Measurements from ENCODE around the gene SIRPB1.
"Not testable (repeated sequence)": the region's sequence is repeated elsewhere in the genome, so short reads cannot be mapped to it uniquely, and the experiment has no call there.

SIRPB1 gene

DNA sequence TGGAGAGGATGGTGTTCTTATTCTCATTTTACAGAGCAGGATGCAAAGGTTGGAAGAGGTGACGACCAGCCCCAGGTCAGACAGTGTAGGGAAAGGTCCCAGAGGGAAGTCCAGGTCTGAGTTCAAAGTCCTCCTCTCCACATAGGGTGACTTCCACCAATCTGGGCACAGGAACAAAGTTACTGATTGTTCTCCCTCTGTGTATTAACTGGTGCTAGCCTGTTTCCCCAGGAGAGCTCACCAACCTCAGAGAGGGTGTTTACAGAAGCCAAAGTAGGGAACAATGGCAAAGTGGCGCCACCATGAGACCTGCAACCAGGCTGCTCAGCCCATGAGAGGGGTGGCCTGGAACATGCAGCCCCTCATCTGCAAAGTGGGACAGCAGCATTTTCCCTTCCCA is 16.8 kb upstream of the SIRPB1 start:
- no peak for DNase-seq

DNA sequence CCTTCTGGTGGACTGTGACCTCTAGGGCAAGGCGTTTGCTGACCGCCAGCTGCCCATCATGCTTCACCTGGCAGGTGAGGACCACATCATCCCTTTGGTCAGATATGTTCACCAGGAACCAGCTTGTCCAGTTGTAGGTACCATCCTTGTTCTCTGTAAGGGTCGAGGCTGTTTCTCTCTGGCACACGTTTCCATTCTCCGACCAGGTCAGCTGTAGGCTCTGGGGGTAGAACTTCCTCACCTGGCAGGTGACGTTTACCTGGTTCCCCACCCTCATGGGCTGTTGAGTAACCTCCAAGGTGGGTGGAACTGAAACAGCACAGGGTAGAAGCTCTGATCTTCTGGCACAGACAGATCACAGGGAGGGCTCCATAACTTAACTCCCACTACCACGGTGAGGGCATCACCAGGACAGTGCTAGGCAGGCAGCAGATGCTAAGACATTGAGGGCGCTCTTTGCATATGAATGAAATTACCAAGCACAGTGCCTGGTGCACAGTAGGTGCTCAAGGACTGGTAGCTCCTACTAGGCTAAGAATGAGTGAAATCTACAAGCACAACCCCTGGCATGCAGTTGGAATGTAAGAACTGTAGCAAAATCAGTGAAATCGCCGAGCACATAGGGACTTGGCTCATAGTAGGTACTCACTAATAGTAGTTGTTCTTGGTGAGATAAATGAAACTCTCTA is 15.6 kb upstream of the SIRPB1 start:
- no peak for DNase-seq

DNA sequence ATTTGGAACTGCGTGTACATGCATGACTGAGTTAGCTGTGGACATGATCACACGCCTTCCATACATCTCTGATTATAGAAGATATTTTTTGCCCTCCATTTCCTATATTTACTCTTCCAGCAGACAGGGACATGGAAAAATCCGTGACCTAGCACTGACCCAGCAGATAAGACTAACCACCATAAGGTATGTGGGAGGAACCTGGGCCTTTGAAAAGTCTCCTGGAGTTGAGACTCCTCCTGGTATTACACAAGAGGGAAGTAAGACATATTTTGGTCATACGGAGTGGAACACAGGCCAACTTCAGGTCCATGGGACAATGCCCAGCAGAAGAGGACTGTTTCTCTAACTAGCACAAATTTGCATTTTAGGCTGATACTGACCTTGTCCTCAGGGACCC is 13.7 kb upstream of the SIRPB1 start:
- DNase-seq = no peak

DNA sequence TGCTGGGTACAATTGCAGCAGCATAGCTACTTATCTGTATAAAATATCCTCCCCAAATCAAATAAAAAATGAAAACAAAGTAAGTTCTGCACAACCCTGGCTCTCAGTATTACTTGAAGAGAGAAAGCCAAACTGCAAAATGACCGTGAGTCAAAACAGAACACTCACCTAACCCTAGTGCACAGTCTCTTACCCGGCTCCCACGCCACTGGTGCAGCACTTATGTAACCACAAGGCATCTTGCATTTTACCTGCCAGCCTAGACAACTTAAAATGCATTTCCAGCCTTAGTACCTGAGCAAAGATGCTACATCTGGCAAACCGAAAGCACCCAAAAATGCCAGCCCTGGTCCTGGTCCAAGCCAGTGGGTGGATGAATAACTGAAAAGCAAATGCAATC is 12.4 kb upstream of the SIRPB1 start:
- DNase-seq = no peak

DNA sequence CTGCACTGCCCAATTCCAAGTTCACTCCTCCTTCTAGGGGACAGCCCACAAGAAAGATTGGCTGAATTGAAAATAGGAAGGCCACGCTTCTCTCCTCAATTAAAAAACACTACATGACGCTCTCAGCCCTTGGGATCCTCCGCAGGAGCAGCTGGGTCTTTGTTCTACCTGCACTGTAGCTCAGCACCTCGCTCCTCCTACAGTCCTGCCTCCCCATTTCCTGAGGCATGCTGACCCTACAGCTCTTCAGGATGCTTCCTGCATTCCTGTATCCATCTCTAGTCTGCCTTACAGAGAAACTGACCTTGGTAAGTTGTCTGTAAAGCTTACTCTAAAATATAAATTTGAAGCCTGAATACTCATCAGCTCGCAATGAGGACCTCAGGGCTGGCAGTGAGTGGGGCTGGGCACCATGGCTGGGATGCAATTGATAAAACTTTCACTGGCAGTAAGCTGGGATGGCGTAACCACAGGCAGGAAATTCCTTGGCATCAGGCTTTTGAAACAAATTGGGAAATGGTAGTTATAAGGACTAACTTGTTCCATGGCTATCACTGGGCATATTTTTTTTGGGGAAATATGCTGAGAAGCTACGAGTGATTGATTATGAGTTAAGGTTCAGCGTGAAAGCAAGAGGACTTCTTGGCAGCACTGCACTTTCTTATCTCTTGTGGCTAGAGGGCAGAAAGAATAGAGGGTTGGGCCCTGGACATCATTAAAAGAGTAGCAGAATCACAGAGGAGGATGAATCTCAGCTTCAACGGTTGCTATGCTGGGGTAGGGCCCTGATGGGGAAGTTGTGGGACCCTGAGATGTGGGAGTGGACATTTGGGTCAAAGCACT is 11.7 kb upstream of the SIRPB1 start:
- DNase-seq = no peak

DNA sequence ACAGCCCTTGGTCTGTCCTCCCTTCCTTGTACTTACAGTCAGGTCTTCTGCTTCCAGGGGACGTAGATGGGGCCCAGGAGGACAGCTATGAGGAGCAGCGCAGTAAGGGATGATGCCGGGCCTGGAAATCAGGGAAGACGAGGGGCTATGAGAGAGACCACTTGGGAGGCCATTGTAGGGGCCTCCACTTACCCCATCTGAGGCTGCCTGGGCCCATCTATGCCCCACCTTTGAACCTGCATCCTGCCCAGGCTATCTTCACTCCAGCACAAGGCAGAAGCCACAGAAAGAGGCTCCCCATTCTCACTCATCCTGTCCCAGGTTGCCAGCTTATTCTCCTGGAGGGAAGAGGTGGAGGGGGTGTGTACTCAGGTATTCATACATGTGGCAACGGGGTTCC is 10.4 kb upstream of the SIRPB1 start:
- no peak for DNase-seq

DNA sequence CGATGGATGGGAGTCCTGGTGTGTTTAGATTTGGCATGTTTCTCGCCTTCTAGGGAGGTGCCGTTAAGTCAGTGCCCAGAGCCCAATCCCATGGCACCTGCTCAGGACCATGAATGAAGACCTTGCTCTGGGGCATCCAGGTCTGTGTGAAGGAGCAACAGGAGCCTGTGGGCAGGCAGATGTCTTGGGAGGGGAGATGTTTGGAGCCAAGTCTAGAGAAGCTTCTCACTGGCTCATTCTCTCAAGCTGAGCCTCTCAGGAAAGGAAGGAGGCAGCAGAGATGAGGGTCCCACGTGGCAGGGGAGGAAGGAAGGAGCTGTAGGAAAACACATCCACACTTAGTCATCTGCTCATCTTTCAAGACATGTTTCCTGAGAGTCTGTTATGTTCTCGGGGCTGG is 9.5 kb upstream of the SIRPB1 start:
- no peak for DNase-seq

DNA sequence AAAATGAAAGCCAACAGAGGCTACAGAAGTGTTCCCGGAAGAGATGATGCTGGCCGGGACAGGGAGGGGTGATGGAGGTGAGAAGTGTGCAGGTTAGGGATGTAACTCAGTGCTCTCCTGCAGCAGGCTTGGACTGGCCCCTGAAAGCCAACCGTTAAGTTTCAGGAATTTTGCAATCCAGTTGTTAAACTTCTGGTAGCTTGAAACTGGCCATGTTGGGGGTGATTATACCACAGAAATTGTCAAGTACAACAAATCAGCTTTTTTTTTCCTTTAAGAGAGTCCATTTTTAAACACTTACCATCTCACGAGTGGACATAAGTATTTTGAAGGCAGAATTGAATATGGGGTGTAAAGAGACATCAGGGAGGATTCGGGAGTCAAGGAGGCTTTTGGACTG is 8.8 kb upstream of the SIRPB1 start:
- DNase-seq = no peak

DNA sequence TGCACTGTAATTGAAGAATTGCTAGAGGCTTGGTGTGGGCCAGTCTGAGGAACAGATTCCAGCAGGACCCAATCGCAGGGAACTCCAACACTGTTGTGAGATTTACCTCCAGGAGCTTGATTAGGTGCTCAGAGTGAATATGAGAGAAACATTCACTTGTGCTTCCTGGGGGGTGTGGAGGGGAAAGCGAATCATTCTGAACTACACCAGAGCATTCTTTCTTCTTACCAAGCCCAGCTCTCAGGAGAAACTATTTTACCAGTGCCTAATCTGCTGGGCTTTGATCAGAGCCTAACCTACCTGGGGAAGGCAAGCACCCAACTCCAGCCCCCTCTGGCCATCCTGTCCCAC is 7.4 kb upstream of the SIRPB1 start:
- no peak for DNase-seq

- DNase-seq = no peak
Observed at GRCh38 chr20:1626528-1627199, 6.9 kb upstream of the SIRPB1 start.

DNA sequence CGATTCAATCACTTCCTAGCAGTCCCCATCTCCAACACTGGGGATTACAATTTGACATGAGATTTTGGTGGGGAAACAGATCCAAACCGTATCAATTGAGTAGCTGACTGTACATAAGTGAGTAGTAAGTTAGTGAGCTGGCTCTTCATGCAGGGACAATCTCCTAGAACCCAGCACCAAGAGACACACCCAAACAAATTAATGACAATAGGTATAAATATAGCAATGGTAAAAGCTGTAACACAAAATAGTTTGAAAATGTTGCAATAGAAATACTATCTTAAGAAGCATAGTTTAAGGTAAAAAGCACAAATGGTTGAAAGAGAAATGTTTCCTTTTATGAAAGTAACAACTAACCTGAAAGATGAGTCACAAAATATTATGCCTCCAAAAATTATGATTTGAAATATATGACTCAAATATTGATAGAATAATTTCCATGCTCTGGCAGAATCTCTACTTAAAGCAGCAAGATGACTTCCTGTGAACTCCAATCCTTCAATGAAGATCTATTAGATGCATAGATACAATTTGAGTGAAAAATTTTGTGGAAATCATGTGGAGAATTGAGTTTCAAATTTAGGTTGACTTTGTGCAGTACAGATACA is 5.4 kb upstream of the SIRPB1 start:
- DNase-seq = no peak

DNA sequence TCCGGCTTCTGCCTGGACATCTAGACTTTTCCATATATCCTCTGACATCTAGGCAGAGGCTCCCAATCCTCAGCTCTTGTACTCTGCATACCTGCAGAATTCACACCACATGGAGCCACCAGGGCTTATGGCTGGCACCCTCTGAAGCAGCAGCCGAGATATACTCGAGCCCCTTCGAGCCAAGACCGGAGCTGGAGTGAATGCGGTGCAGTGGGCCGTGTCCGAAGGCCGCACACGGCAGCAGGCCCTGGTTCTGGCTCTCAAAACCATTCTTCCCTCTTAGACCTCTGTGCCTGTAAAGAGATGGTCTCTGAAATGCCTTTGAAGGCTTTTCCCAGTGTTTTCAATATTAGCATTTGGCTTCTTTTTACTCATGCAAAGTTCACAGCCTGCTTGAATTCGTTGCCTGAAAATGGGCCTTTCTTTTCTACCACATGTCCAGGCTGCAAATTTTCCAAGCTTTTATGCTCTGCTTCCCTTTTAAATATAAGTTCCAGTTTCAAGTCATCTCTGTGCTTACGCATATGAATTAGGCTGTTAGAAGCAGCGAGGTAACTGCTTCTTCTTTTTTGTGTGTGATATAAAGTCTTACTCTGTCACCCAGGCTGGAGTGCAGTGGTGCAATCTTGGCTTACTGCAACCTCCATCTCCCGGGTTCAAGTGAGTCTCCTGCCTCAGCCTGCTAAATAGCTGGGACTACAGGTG is 3.8 kb upstream of the SIRPB1 start:
- no peak for DNase-seq

- DNase-seq = peak in 1 of 2 donors; percentile 60
Observed at GRCh38 chr20:1622450-1622849, 2.6 kb upstream of the SIRPB1 start.

- DNase-seq = no peak
Observed at GRCh38 chr20:1621316-1621715, 1.5 kb upstream of the SIRPB1 start.

DNA sequence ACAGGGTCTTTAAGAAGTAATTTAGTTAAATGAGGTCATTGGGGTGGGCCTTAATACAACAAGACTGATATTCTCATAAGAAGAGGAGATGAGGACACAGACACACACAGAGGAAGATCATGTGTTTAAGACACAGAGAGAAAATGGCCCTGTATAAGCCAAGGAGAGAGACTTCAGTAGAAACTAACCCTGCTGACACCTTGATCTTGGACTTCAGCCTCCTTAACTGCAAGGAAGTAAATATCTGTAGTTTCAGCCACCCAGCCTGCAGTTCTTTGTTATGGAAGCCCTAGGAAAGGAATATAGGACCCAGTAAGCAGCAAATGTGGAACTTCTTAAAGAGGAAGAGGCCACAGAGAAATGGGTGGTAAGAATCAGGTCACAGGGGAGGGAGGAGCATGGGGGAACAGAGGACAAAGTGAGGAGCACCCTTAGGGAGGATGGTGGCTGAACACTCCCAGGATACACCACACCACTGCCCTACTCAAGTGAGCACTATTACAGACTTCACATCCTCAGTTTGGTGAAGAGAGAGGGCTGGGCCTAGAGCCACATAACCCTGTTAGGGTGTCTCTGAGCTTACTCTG is 762 bp downstream of the SIRPB1 start:
- DNase-seq = no peak

DNA sequence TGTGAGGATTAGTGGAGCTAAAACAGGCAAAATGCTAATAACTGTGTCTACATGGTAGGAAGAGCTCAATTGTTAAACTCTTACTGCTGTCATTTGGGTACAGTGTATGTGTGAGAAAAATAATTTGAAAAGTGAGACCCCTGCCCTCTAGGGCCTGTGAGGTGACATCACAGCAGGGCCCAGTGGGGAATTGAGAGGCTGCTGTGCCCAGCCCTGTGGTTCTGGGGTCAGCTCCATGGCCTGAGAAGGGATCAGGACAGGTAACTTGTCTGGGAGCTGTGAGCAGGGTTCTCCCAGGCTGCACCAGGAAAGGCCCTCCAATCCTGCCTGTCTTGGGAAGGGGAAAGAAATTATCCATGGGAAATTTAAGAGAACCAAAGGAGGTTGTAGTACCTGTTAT is 1.3 kb downstream of the SIRPB1 start:
- no peak for DNase-seq

- no peak for DNase-seq
Observed at GRCh38 chr20:1616858-1617434, 2.9 kb downstream of the SIRPB1 start.

DNA sequence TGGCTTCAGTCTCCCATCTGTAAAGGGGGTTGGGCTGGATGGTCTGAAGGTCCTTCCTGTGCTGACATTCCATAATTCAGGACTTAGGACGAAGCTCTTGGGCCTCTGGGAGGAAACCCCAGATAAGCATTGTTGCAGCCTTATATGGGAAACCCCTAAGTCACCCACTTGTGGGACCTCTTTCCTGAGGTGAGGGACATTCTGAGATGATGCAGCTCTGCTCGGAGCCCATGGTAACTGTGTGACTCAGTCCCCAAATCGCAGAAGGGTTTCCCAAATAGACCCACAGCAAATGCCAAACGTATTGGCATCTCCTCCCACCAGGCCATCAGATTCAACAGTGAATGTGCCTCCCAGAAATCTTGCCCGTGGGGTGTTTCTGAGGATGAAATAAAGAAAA is 9.4 kb downstream of the SIRPB1 start:
- DNase-seq = not testable (repeated sequence)

- not testable (repeated sequence) for DNase-seq
Observed at GRCh38 chr20:1608678-1609347, 11.0 kb downstream of the SIRPB1 start.

- DNase-seq = no peak
Observed at GRCh38 chr20:1600736-1601135, 19.1 kb downstream of the SIRPB1 start.

DNA sequence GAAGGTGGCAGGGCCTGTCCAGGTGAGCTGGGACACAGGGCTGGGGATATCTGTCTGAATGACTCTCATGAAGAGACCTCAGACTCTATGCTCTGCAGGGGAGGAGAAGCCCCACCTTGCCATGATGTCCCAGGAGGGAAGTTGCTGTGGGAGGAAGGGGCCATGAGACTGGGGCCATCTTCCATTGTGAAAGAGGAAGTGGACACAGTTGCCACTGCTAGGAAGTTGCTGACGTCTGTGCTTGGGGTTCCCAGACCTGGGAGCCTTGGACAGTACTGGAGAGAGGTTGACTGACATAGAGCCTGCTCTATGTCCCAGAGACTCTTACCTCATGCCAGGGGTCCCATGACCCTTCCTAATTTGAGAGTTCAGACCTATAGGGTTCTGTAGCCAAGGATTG is 24.5 kb downstream of the SIRPB1 start:
- no peak for DNase-seq

All from CD4-positive, alpha-beta T cell treated with Interferon alpha-2 for 1 hour (primary cell).